Liver (tissue), 3 donors: ENCODE data around the gene RPUSD2.

Experiments used
- CTCF ChIP-seq: fragments of 150-350 bp; IDR thresholded peaks from 2 replicates; pipeline ENCODE4 v1.5.1; 2017; ENCODE audit warnings: improper control_type of control experiment, low read depth, low read length; ENCODE audit not compliant: missing input control
- EGR1 ChIP-seq, 2 donors: IDR thresholded peaks; 2 replicates each; pipeline ENCODE4 v1.6.1; 2016 to 2018; ENCODE audit warnings: antibody characterized with exemption in 2 of 2, low read depth in 2 of 2
- JUND ChIP-seq, 2 donors: IDR thresholded peaks; 2 replicates each; pipeline ENCODE4 v1.6.1; 2016; ENCODE audit warnings: antibody characterized with exemption in 2 of 2
- REST ChIP-seq: IDR thresholded peaks from 2 replicates; pipeline ENCODE4 v1.6.1; 2016; ENCODE audit warnings: antibody characterized with exemption, mild to moderate bottlenecking
- SP1 ChIP-seq: IDR thresholded peaks from 2 replicates; pipeline ENCODE4 v1.6.1; 2018; ENCODE audit warnings: antibody characterized with exemption, mild to moderate bottlenecking
- TF ChIP-seq, protein P1 (sequence below): IDR thresholded peaks from 2 replicates; pipeline ENCODE4 v1.6.1; 2016; ENCODE audit warnings: antibody characterized with exemption
- donor health status: healthy.
- donor health status: healthy.

GRCh38 chr15:40549894-40550293 lies 19.2 kb upstream of the RPUSD2 start:
- TF ChIP-seq CTCF (no peak), JUND (IDR thresholded peaks at IDR 0.05) (peak in 1 of 2 donors; percentile 42), REST (peak; percentile 12), EGR1 (IDR thresholded peaks at IDR 0.05; ENCODE audit: low read depth in 2 of 2) (no peak), SP1 (peak; percentile 31)
- TF ChIP-seq, protein P1, sequence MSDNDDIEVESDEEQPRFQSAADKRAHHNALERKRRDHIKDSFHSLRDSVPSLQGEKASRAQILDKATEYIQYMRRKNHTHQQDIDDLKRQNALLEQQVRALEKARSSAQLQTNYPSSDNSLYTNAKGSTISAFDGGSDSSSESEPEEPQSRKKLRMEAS = peak; percentile 46
